Transverse colon (tissue), 4 donors: ENCODE measurements around the gene BMP7. TPM values are rescaled to one million over a fixed set of nuclear protein-coding genes. Genes with fewer than 3 reads are reported as not detected.

ENCODE experiments used
- DNase-seq: peaks from one replicate; pipeline ENCODE4 v3.0.0-alpha.2; 2019
- H3K27ac ChIP-seq, 4 donors: fragments of 200-600 bp; sonication (generic); 2 replicates each; pipeline ENCODE4 v1.5.1; 2016 to 2018; ENCODE audit warnings: inconsistent platforms in 4 of 4
- H3K27me3 ChIP-seq: fragments of 200-600 bp; sonication (generic); 2 replicates; pipeline ENCODE4 v1.5.1; 2017; ENCODE audit warnings: inconsistent platforms
- H3K36me3 ChIP-seq, 4 donors: fragments of 200-600 bp; sonication (generic); 2 replicates each; pipeline ENCODE4 v1.5.1; 2017 to 2019; ENCODE audit warnings: inconsistent platforms in 4 of 4
- H3K4me1 ChIP-seq, 4 donors: fragments of 200-600 bp; sonication (generic); 2 replicates each; pipeline ENCODE4 v1.5.1; 2017 to 2020; ENCODE audit warnings: inconsistent platforms in 4 of 4
- H3K4me3 ChIP-seq, 4 donors: fragments of 200-600 bp; sonication (generic); 1 replicate in 1 of 4; 2 replicates in 3 of 4; pipeline versions ENCODE4 v1.5.1 to v1.6.1; 2017 to 2019; ENCODE audit warnings: inconsistent platforms in 4 of 4
- H3K9me3 ChIP-seq, 2 donors: fragments of 200-600 bp; sonication (generic); 2 replicates each; pipeline ENCODE4 v1.5.1; 2017 to 2019; ENCODE audit warnings: inconsistent platforms in 2 of 2
- EP300 ChIP-seq: sonication (generic); formaldehyde crosslinking; IDR thresholded peaks from one replicate; pipeline ENCODE4 v1.6.1; 2017; ENCODE audit warnings: antibody characterized with exemption, low read depth
- POLR2A ChIP-seq: fragments of 450-650 bp; IDR thresholded peaks from one replicate; pipeline ENCODE4 v1.6.1; 2016; ENCODE audit warnings: antibody characterized with exemption, mild to moderate bottlenecking, moderate library complexity
- POLR2AphosphoS5 ChIP-seq, 3 donors: sonication (generic); formaldehyde crosslinking; IDR thresholded peaks; one replicate each; pipeline ENCODE4 v1.6.1; 2016; ENCODE audit warnings: antibody characterized with exemption in 3 of 3
- WGBS, 2 donors: methylation state at CpG; one replicate each; pipeline ENCODE4 v1.1.5; 2018; ENCODE audit warnings: low coverage in 1 of 2; 5-methylcytosine and 5-hydroxymethylcytosine counted together
- in situ Hi-C, 4 donors: fragments of 200-750 bp; cut with MboI; loops; one replicate each; pipeline versions ENCODE4 v1.15.0 to v1.15.1; 2017; ENCODE audit warnings: low sequenced_read_pairs in 3 of 4, low pct_ligation_motif_present in 1 of 4, low pct_unique_long_range_greater_than_20kb in 1 of 4
- intact Hi-C: fragments of 100-400 bp; cut with DNase I; formaldehyde crosslinking; loops from one replicate; pipeline ENCODE4 v1.15.1; 2023; ENCODE audit warnings: low total_unique reads
- total RNA-seq, 4 donors: library from RNA; depleted of rRNA; stranded (reverse); fragments of >200 nt; gene quantifications; one replicate each; pipeline ENCODE4 v1.1.0, GENCODE V29; 2016
- TF ChIP-seq, protein P1 (sequence below), 5 experiments: fragments of 200-600 bp in 3 of 5; fragments of 450-650 bp in 2 of 5; sonication (generic) in 3 of 5; IDR thresholded peaks; 1 replicate in 2 of 5; 2 replicates in 3 of 5; pipeline ENCODE4 v1.5.1; 2016 to 2017; ENCODE audit warnings: antibody characterized with exemption in 5 of 5, inconsistent platforms in 3 of 5, mild to moderate bottlenecking in 2 of 5, moderate library complexity in 1 of 5

Gene BMP7
- total RNA-seq, 4 donors from 2014 or later: 1.4 to 2.2 (median 1.5) TPM; not detected in 1

DNA sequence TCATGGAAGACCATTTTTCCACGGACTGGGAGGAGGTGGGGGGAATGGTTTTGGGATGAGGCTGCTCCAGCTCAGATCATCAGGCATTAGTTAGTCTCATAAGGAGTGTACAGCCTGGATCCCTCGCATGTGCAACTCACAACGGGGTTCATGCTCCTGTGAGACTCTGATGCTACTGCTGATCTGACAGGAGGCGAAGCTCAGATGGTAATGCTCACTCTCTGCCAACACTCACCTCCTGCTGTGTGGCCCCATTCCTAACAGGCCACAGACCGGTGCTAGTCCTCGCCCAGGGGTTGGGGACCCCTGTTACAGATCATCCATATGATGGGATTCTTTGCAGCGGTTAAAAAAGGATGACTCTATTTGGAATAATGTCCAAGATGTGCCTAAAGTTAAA, 27.6 kb upstream of the BMP7 start:
- Histone ChIP-seq H3K36me3 (no peaks in the 10 kb centered on the region), H3K4me1 (peaks cover 0 to 3% (median 1%) of the 10 kb centered on the region in 4 donors), H3K27me3 (peaks cover 7% of the 10 kb centered on the region), H3K4me3 (no peak overlapping the region), H3K27ac (no peak overlapping the region), H3K9me3 (no peaks in the 10 kb centered on the region)
- no peak for TF ChIP-seq EP300
- TF ChIP-seq POLR2AphosphoS5 (IDR thresholded peaks at IDR 0.05): no peak
- TF ChIP-seq POLR2A: no peak
- TF ChIP-seq, protein P1, sequence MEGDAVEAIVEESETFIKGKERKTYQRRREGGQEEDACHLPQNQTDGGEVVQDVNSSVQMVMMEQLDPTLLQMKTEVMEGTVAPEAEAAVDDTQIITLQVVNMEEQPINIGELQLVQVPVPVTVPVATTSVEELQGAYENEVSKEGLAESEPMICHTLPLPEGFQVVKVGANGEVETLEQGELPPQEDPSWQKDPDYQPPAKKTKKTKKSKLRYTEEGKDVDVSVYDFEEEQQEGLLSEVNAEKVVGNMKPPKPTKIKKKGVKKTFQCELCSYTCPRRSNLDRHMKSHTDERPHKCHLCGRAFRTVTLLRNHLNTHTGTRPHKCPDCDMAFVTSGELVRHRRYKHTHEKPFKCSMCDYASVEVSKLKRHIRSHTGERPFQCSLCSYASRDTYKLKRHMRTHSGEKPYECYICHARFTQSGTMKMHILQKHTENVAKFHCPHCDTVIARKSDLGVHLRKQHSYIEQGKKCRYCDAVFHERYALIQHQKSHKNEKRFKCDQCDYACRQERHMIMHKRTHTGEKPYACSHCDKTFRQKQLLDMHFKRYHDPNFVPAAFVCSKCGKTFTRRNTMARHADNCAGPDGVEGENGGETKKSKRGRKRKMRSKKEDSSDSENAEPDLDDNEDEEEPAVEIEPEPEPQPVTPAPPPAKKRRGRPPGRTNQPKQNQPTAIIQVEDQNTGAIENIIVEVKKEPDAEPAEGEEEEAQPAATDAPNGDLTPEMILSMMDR (IDR thresholded peaks at IDR 0.05): no peak
- in situ Hi-C loops (no loop called here), intact Hi-C loops (no loop called here)
- 79 to 100% methylated on average over 1 to 7 of the region's 7 CpGs for whole genome bisulfite sequencing, 2 donors
- DNase-seq: no peak

DNA sequence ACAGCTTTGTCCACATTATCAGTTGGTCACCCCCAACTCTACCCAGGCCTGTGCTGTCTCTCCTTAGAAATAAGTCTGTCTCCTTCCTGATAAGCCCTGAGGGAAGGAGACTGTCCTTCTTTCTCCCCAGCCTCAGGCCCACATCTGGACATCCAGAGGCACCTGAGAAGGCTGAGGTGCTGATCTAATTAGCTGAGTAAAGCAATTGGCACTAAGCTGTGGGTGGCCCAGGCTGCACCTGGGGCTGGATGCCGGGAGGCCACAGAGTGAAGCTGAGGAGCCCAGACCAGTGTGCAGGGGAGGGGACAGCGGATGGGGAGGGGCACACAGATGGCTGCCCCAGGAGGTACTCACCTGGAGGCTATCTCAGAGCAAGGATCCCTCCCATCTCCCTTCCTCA, 26.2 kb upstream of the BMP7 start:
- no peaks in the 10 kb centered on the region for H3K36me3 ChIP-seq
- TF ChIP-seq POLR2A (no peak), EP300 (no peak), POLR2AphosphoS5 (IDR thresholded peaks at IDR 0.05) (no peak)
- TF ChIP-seq, protein P1 (IDR thresholded peaks at IDR 0.05): no peak
- intact Hi-C loops (no loop called here), in situ Hi-C loops (no loop called here)
- H3K4me1 ChIP-seq: peaks cover 8 to 17% (median 12%) of the 10 kb centered on the region in 4 donors
- H3K9me3 ChIP-seq: no peaks in the 10 kb centered on the region
- no peak for DNase-seq
- H3K4me3 ChIP-seq: no peak overlapping the region
- H3K27me3 ChIP-seq: peaks cover 9% of the 10 kb centered on the region
- H3K27ac ChIP-seq: no peak overlapping the region
- 80% methylated on average over 2 of the region's 2 CpGs; no CpG with 5 or more reads in 1 of the 2 donors for WGBS, 2 donors

DNA sequence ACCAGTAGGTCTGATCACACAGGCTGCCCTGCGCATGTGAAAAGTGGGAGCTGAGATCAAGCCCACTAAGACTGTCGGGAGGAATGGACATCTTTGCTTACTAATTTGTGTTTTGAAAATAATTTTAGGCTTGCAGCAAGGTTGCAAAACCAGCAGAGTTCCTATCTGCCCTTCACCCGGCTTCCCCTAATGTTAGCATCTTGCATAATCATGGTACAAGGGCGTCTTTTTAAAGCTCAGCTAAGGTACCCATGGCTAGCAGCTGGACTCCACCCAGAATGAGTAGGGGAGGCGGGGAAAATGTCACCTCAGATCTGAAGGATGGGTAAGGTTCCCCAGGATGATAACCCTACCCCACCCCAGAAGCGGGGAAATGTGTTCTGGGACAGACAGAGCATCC, 25.3 kb upstream of the BMP7 start:
- no peaks in the 10 kb centered on the region for H3K9me3 ChIP-seq
- WGBS, 2 donors: 80 to 82% methylated on average over 3 to 6 of the region's 6 CpGs
- in situ Hi-C loops: no loop called here
- H3K27ac ChIP-seq: no peak overlapping the region
- intact Hi-C loops: no loop called here
- H3K27me3 ChIP-seq: peaks cover 9% of the 10 kb centered on the region
- TF ChIP-seq POLR2AphosphoS5 (IDR thresholded peaks at IDR 0.05) (no peak), POLR2A (no peak), EP300 (no peak)
- TF ChIP-seq, protein P1 (IDR thresholded peaks at IDR 0.05): no peak
- H3K36me3 ChIP-seq: no peaks in the 10 kb centered on the region
- peaks cover 8 to 21% (median 12%) of the 10 kb centered on the region in 4 donors for H3K4me1 ChIP-seq
- no peak for DNase-seq
- no peak overlapping the region for H3K4me3 ChIP-seq

DNA sequence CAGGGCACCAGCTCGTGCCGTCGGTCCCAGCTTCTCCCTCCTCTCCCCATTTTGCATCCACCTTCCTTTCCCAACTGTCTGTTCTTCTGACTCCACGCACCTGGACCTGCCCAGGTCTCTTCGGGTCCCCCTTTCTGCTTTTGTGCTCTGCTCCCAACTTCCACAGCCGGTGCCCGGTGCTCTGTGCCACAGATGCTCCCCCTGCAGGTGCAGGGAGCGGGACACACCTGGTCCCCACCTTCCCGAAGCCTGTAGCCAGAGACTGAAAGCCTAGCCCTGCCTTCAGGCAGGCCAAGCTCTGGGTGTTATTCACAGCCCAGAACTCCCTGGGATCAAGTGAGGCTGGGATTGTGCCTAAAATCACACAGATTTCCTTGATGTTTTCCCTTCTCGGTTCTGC, 24.6 kb upstream of the BMP7 start:
- 60 to 70% methylated on average over 8 to 10 of the region's 10 CpGs for WGBS, 2 donors
- no peak overlapping the region for H3K4me3 ChIP-seq
- in situ Hi-C loops: no loop called here
- no peak overlapping the region for H3K27ac ChIP-seq
- DNase-seq: no peak
- no peaks in the 10 kb centered on the region for H3K9me3 ChIP-seq
- intact Hi-C loops: no loop called here
- H3K27me3 ChIP-seq: peaks cover 9% of the 10 kb centered on the region
- no peaks in the 10 kb centered on the region for H3K36me3 ChIP-seq
- TF ChIP-seq, protein P1 (IDR thresholded peaks at IDR 0.05): no peak
- TF ChIP-seq POLR2A (no peak), EP300 (no peak), POLR2AphosphoS5 (IDR thresholded peaks at IDR 0.05) (no peak)
- peaks cover 8 to 21% (median 12%) of the 10 kb centered on the region in 4 donors for H3K4me1 ChIP-seq
